Fibroblast of skin of left biceps (primary cell): ENCODE data around the gene DACH2.

Experiments used
- DNase-seq, 2 experiments: peaks; one replicate each; pipeline ENCODE4 v3.0.0-alpha.2; 2013; ENCODE audit warnings: low read depth in 2 of 2

DACH2 gene

GRCh38 chrX:86806786-86807185, 658.5 kb downstream of the DACH2 start:
- DNase-seq, result no peak

- no peak for DNase-seq
Measured at GRCh38 chrX:86809651-86810050, 661.4 kb downstream of the DACH2 start.

GRCh38 chrX:86829786-86830185, 681.5 kb downstream of the DACH2 start:
- DNase-seq, result no peak

GRCh38 chrX:86830685-86831084, 682.4 kb downstream of the DACH2 start:
- DNase-seq, result no peak

GRCh38 chrX:86845101-86845500, 696.9 kb downstream of the DACH2 start:
- DNase-seq, result no peak
